Measurements from ENCODE around the gene ATP6V1G1. TPM values are rescaled to one million over a fixed set of nuclear protein-coding genes. Genes with fewer than 3 reads are reported as not detected.

The ATP6V1G1 gene
- total RNA-seq, 1 donor from 2014 or later: 161 TPM

GRCh38 chr9:114641967-114642366 lies 54.4 kb downstream of the ATP6V1G1 start:
- DNase-seq (ENCODE audit: extremely low spot score in 2 of 2): no peak
- Histone ChIP-seq H3K27ac (no peak overlapping the region), H3K4me3 (no peak overlapping the region), H3K4me1 (no peaks in the 10 kb centered on the region), H3K36me3 (peaks cover 0 to 48% of the 10 kb centered on the region in 2 donors), H3K27me3 (no peaks in the 10 kb centered on the region), H3K9me3 (no peaks in the 10 kb centered on the region)
- TF ChIP-seq POLR2A (IDR thresholded peaks at IDR 0.05): no peak
- no peak for TF ChIP-seq CTCF (IDR thresholded peaks at IDR 0.05)
- intact Hi-C loops (cut with DNase I): no loop called here

- H3K36me3 ChIP-seq: peaks cover 0 to 44% of the 10 kb centered on the region in 2 donors
Observed at GRCh38 chr9:114643001-114643400, 55.4 kb downstream of the ATP6V1G1 start.

GRCh38 chr9:114643896-114644295 lies 56.3 kb downstream of the ATP6V1G1 start:
- no peak overlapping the region for H3K4me3 ChIP-seq
- no peaks in the 10 kb centered on the region for H3K9me3 ChIP-seq
- intact Hi-C loops (cut with DNase I): no loop called here
- H3K27ac ChIP-seq: no peak overlapping the region
- no peaks in the 10 kb centered on the region for H3K27me3 ChIP-seq
- H3K4me1 ChIP-seq: no peaks in the 10 kb centered on the region
- H3K36me3 ChIP-seq: peaks cover 0 to 38% of the 10 kb centered on the region in 2 donors
- DNase-seq (ENCODE audit: extremely low spot score in 2 of 2): no peak
- TF ChIP-seq CTCF (IDR thresholded peaks at IDR 0.05) (no peak), POLR2A (IDR thresholded peaks at IDR 0.05) (no peak), POLR2AphosphoS5 (IDR thresholded peaks at IDR 0.05; ENCODE audit: insufficient read depth in 1 of 2, low read depth in 1 of 2) (no peak)

More at GRCh38 chr9:114643001-114643400, 55.4 kb downstream of the ATP6V1G1 start:
- no peaks in the 10 kb centered on the region for H3K4me1 ChIP-seq
- no peaks in the 10 kb centered on the region for H3K9me3 ChIP-seq
- no peak overlapping the region for H3K4me3 ChIP-seq
- H3K27ac ChIP-seq: no peak overlapping the region
- TF ChIP-seq POLR2AphosphoS5 (IDR thresholded peaks at IDR 0.05; ENCODE audit: insufficient read depth in 1 of 2, low read depth in 1 of 2): no peak
- TF ChIP-seq POLR2A (IDR thresholded peaks at IDR 0.05): no peak
- no peak for TF ChIP-seq CTCF (IDR thresholded peaks at IDR 0.05)
- no peak for DNase-seq (ENCODE audit: extremely low spot score in 2 of 2)
- H3K27me3 ChIP-seq: no peaks in the 10 kb centered on the region
- intact Hi-C loops (cut with DNase I): no loop called here

Small RNA genes lying within 50 kb of the gene (small RNA-seq; reads per million reads assigned to genes)
- not detected for gene RF00019

Other genes starting within 250 kb of the ATP6V1G1 start
- 55.0 TPM for gene AKNA, start 199.8 kb upstream of the ATP6V1G1 start, total RNA-seq
- gene WHRN, start 82.3 kb upstream of the ATP6V1G1 start, total RNA-seq: 9.1 TPM
- gene TMEM268, start 23.5 kb downstream of the ATP6V1G1 start, total RNA-seq: 11.5 TPM
- not detected for gene TEX53, start 70.0 kb downstream of the ATP6V1G1 start, total RNA-seq
- not detected for gene TEX48, start 94.4 kb downstream of the ATP6V1G1 start, total RNA-seq
- gene TNFSF15, start 218.3 kb downstream of the ATP6V1G1 start, total RNA-seq: 0.74 TPM